Uterus (tissue), 2 donors: Measurements from ENCODE around the gene ERMAP.

ENCODE experiments used
- POLR2A ChIP-seq, 2 donors: fragments of 450-650 bp; IDR thresholded peaks; one replicate each; pipeline ENCODE4 v1.6.1; 2016; ENCODE audit warnings: antibody characterized with exemption in 2 of 2, mild to moderate bottlenecking in 1 of 2, moderate library complexity in 1 of 2
- TF ChIP-seq, protein P1 (sequence below), 4 experiments: fragments of 200-600 bp in 2 of 4; fragments of 450-650 bp in 2 of 4; sonication (generic) in 2 of 4; IDR thresholded peaks; one replicate each; pipeline ENCODE4 v1.5.1; 2016 to 2019; ENCODE audit warnings: antibody characterized with exemption in 4 of 4, mild to moderate bottlenecking in 2 of 4, moderate library complexity in 1 of 4

DNA sequence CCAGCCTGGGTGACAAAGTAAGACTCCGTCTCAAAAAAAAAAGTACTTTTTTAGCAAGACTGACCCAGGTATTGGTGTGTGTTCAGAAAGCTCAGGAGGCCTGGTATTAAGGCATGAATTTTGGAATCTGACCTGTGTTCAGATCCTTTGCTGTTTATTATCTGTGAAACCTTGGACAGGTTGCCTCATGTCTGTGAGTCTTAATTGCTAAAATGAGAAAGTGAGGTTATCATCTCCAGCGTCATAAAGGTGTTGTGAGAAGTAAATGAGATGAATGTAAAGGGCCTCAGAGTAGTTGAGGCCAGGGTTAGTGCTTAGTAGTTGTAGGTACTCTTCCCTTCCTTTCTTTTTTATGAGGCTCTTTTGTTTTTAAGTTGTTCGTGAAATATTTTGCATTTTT lies 47.1 kb upstream of the ERMAP start:
- TF ChIP-seq, protein P1, sequence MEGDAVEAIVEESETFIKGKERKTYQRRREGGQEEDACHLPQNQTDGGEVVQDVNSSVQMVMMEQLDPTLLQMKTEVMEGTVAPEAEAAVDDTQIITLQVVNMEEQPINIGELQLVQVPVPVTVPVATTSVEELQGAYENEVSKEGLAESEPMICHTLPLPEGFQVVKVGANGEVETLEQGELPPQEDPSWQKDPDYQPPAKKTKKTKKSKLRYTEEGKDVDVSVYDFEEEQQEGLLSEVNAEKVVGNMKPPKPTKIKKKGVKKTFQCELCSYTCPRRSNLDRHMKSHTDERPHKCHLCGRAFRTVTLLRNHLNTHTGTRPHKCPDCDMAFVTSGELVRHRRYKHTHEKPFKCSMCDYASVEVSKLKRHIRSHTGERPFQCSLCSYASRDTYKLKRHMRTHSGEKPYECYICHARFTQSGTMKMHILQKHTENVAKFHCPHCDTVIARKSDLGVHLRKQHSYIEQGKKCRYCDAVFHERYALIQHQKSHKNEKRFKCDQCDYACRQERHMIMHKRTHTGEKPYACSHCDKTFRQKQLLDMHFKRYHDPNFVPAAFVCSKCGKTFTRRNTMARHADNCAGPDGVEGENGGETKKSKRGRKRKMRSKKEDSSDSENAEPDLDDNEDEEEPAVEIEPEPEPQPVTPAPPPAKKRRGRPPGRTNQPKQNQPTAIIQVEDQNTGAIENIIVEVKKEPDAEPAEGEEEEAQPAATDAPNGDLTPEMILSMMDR (IDR thresholded peaks at IDR 0.05) = no peak
- no peak for TF ChIP-seq POLR2A (IDR thresholded peaks at IDR 0.05)
